Osteoblast (primary cell): ENCODE measurements around the gene CYS1. TPM values are rescaled to one million over a fixed set of nuclear protein-coding genes. Genes with fewer than 3 reads are reported as not detected.

Experiments used
- DNase-seq: peaks from one replicate; pipeline ENCODE4 v3.0.0; 2011; ENCODE audit warnings: low spot score, mixed read lengths; ENCODE audit not compliant: insufficient read length; ENCODE audit errors: missing footprints
- H2AFZ ChIP-seq: 2 replicates; pipeline ENCODE4 v1.6.0; 2011; ENCODE audit warnings: mild to moderate bottlenecking, low read length
- H3K27ac ChIP-seq: 2 replicates; pipeline ENCODE4 v1.5.1; 2011; ENCODE audit warnings: mild to moderate bottlenecking, low read depth, low read length, moderate library complexity
- H3K27me3 ChIP-seq: 2 replicates; pipeline ENCODE4 v1.6.0; 2012; ENCODE audit warnings: mild to moderate bottlenecking, control low read depth, inconsistent platforms, low read length, moderate library complexity; ENCODE audit not compliant: insufficient read depth
- H3K36me3 ChIP-seq: 2 replicates; pipeline ENCODE4 v1.5.1; 2011; ENCODE audit warnings: mild to moderate bottlenecking, low read length, control low read depth, moderate library complexity; ENCODE audit not compliant: insufficient read depth
- H3K4me1 ChIP-seq: 2 replicates; pipeline ENCODE4 v1.5.1; 2011; ENCODE audit warnings: mild to moderate bottlenecking, low read length, control low read depth, moderate library complexity; ENCODE audit not compliant: insufficient read depth
- H3K4me2 ChIP-seq: 2 replicates; pipeline ENCODE4 v1.6.0; 2011; ENCODE audit warnings: mild to moderate bottlenecking, low read length; ENCODE audit not compliant: insufficient read depth
- H3K4me3 ChIP-seq: fragments of 200-600 bp; sonication (generic); 3 replicates; pipeline ENCODE4 v1.5.1; 2012; ENCODE audit warnings: mild to moderate bottlenecking, low read length, inconsistent platforms; ENCODE audit not compliant: insufficient read depth
- H3K79me2 ChIP-seq: 2 replicates; pipeline ENCODE4 v1.6.0; 2012; ENCODE audit warnings: mild to moderate bottlenecking, low read length, control low read depth, inconsistent platforms; ENCODE audit not compliant: insufficient read depth
- H3K9me3 ChIP-seq: 2 replicates; pipeline ENCODE4 v1.5.1; 2011; ENCODE audit warnings: low read depth, low read length, control low read depth
- H4K20me1 ChIP-seq: 2 replicates; pipeline ENCODE4 v1.6.0; 2012; ENCODE audit warnings: mild to moderate bottlenecking, low read length, control low read depth; ENCODE audit not compliant: insufficient read depth
- CTCF ChIP-seq: IDR thresholded peaks from 2 replicates; pipeline ENCODE4 v1.5.1; 2011; ENCODE audit warnings: mild to moderate bottlenecking, low read depth, low read length, moderate library complexity; ENCODE audit errors: extremely low read depth
- total RNA-seq: library from RNA; depleted of rRNA; stranded (reverse); fragments of >200 nt; gene quantifications from 2 replicates; pipeline ENCODE4 v1.2.3, GENCODE V29; 2012

The CYS1 gene
- total RNA-seq, 1 donor = 0.36 TPM

DNA sequence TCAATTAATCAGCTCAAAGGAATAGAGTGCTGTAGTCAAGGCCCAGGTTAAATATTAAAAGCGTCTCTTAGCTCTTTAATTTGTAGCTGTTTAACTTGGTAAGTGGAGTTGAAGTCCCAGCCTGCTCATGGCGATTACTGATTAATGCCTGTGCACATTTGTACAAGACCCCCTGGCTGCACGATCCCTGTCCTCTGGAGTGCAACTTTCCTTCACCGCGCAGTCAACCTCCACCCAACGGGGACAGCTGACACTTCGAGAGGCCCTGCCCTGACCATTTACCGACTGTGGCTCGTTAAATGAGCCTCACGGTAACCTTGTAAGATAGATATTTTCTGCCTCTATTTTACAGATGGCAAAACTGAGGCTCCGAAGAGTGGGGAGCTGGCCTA is 5.5 kb upstream of the CYS1 start:
- H3K4me3 ChIP-seq = no peak overlapping the region
- H3K27ac ChIP-seq = no peak overlapping the region
- no peak overlapping the region for H2AFZ ChIP-seq
- no peak overlapping the region for H3K4me2 ChIP-seq
- no peak for TF ChIP-seq CTCF
- no peaks in the 10 kb centered on the region for H3K36me3 ChIP-seq
- H3K9me3 ChIP-seq = no peaks in the 10 kb centered on the region
- no peaks in the 10 kb centered on the region for H3K79me2 ChIP-seq
- peak; percentile 14 for DNase-seq
- H4K20me1 ChIP-seq = no peaks in the 10 kb centered on the region
- no peaks in the 10 kb centered on the region for H3K4me1 ChIP-seq
- peaks cover 82% of the 10 kb centered on the region for H3K27me3 ChIP-seq

DNA sequence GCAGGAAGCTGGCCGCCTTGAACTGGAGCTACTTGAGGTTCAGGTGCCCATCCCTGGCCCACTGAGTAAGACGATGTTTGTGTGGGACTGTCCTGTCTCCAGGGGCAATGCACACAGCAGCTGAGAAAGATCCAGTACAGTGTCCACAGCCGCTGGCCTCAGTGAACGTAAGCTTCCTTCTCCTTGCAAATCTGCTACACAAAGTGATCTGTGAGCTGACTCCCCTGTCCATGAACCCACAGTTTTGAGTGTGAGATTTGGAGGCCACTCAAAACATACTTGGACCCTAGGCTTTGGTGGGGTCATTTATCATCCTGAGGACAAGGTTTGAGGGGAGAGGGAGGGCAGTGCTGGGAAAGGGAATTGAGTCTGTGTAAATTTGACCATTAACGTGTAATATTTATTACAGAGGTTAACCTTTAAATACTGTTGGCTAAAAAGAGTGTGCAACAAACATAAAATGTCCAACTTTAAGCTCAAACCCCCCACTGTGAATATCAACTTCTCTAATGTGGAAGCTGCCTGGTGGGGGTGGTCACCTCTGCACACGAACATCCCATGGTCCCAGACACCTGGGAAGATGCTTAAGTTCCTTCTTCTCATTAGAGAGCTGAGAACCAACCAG is 4.9 kb upstream of the CYS1 start:
- Histone ChIP-seq H3K27me3 (peaks cover 80% of the 10 kb centered on the region), H3K4me3 (no peak overlapping the region)

GRCh38 chr2:10084223-10084865 is 4.1 kb upstream of the CYS1 start:
- peak; percentile 67 for DNase-seq
- Histone ChIP-seq H3K36me3 (no peaks in the 10 kb centered on the region), H4K20me1 (no peaks in the 10 kb centered on the region), H3K4me3 (no peak overlapping the region), H2AFZ (no peak overlapping the region), H3K27me3 (peaks cover 72% of the 10 kb centered on the region), H3K4me1 (no peaks in the 10 kb centered on the region), H3K9me3 (no peaks in the 10 kb centered on the region), H3K27ac (no peak overlapping the region), H3K4me2 (no peak overlapping the region), H3K79me2 (no peaks in the 10 kb centered on the region)
- TF ChIP-seq CTCF = no peak

More for the DNA sequence above, 4.9 kb upstream of the CYS1 start:
- Histone ChIP-seq H3K36me3 (no peaks in the 10 kb centered on the region), H2AFZ (no peak overlapping the region), H3K79me2 (no peaks in the 10 kb centered on the region), H4K20me1 (no peaks in the 10 kb centered on the region), H3K27ac (no peak overlapping the region), H3K9me3 (no peaks in the 10 kb centered on the region), H3K4me2 (no peak overlapping the region), H3K4me1 (no peaks in the 10 kb centered on the region)
- peak; percentile 73 for DNase-seq
- TF ChIP-seq CTCF = no peak

GRCh38 chr2:10083692-10084211 is 3.5 kb upstream of the CYS1 start:
- peak; percentile 13 for DNase-seq
- H3K27ac ChIP-seq = no peak overlapping the region
- no peaks in the 10 kb centered on the region for H3K9me3 ChIP-seq
- H3K4me1 ChIP-seq = peaks cover 2% of the 10 kb centered on the region
- H3K79me2 ChIP-seq = no peaks in the 10 kb centered on the region
- H3K27me3 ChIP-seq = peaks cover 66% of the 10 kb centered on the region
- no peak overlapping the region for H3K4me2 ChIP-seq
- H2AFZ ChIP-seq = no peak overlapping the region
- no peaks in the 10 kb centered on the region for H4K20me1 ChIP-seq
- H3K4me3 ChIP-seq = no peak overlapping the region
- H3K36me3 ChIP-seq = no peaks in the 10 kb centered on the region
- no peak for TF ChIP-seq CTCF
